ENCODE results near the gene TUBE1.
A peak's percentile ranks its signal among the peaks of the same experiment; 100 is the strongest.
"Not testable (repeated sequence)": the region's sequence is repeated elsewhere in the genome, so short reads cannot be mapped to it uniquely, and the experiment has no call there.

Gene TUBE1
- total RNA-seq = 3.8 to 13.4 (median 7.7) reads per million in 18 experiments

- peak; percentile 89 to 96 for DNase-seq
Observed at GRCh38 chr6:112087136-112087911, at the start of gene TUBE1, which contains the start of gene FAM229B. Gene TUBE1 (minus strand): TSS chr6:112087482. CDS start chr6:112087434, 48 bp downstream. Gene FAM229B (plus strand): TSS chr6:112087591. CDS start chr6:112099284, 11,693 bp downstream.

GRCh38 chr6:112130878-112131277 is 43.6 kb upstream of the TUBE1 start:
- DNase-seq = no peak

- no peak for DNase-seq
Observed at GRCh38 chr6:112128208-112128607, 40.9 kb upstream of the TUBE1 start.

- DNase-seq = no peak
Observed at GRCh38 chr6:112123982-112124381, 36.7 kb upstream of the TUBE1 start.

- DNase-seq = peak; percentile 62 to 63
Observed at GRCh38 chr6:112122756-112123155, 35.5 kb upstream of the TUBE1 start.

- no peak for DNase-seq
Observed at GRCh38 chr6:112118034-112118433, 30.8 kb upstream of the TUBE1 start.

GRCh38 chr6:112117554-112117953 is 30.3 kb upstream of the TUBE1 start:
- no peak for DNase-seq

- no peak for DNase-seq
Observed at GRCh38 chr6:112116221-112116620, 28.9 kb upstream of the TUBE1 start.

- DNase-seq = no peak
Observed at GRCh38 chr6:112114577-112115223, 27.4 kb upstream of the TUBE1 start.

- DNase-seq = no peak
Observed at GRCh38 chr6:112113918-112114317, 26.6 kb upstream of the TUBE1 start.

GRCh38 chr6:112113431-112113830 is 26.1 kb upstream of the TUBE1 start:
- no peak for DNase-seq

- DNase-seq = no peak
Observed at GRCh38 chr6:112109262-112109661, 22.0 kb upstream of the TUBE1 start.

GRCh38 chr6:112106562-112106961 is 19.3 kb upstream of the TUBE1 start:
- no peak for DNase-seq

GRCh38 chr6:112106026-112106425 is 18.7 kb upstream of the TUBE1 start:
- DNase-seq = not testable (repeated sequence)

- no peak for DNase-seq
Observed at GRCh38 chr6:112100561-112100960, 13.3 kb upstream of the TUBE1 start.

- DNase-seq = no peak
Observed at GRCh38 chr6:112096901-112097300, 9.6 kb upstream of the TUBE1 start.

GRCh38 chr6:112087916-112088315 is 634 bp upstream of the TUBE1 start:
- DNase-seq = no peak

- DNase-seq = peak; percentile 44 to 46
Observed at GRCh38 chr6:112086744-112087135, 542 bp downstream of the TUBE1 start.

- DNase-seq = peak; percentile 66 to 77
Observed at GRCh38 chr6:112085286-112086065, 1.8 kb downstream of the TUBE1 start.

- DNase-seq = no peak
Observed at GRCh38 chr6:112081569-112081968, 5.7 kb downstream of the TUBE1 start.

- no peak for DNase-seq
Observed at GRCh38 chr6:112066606-112067005, 20.7 kb downstream of the TUBE1 start.

- DNase-seq = no peak
Observed at GRCh38 chr6:112065426-112065986, 21.8 kb downstream of the TUBE1 start.

GRCh38 chr6:112062966-112063365 is 24.3 kb downstream of the TUBE1 start:
- DNase-seq = no peak

Data from inflammatory macrophage (primary cell).